Measurements from ENCODE around the gene FATE1. TPM values are rescaled to one million over a fixed set of nuclear protein-coding genes. Genes with fewer than 3 reads are reported as not detected.

Gene FATE1
- total and polyA plus RNA-seq, 10 donors: 0.06 TPM; not detected in 9

DNA sequence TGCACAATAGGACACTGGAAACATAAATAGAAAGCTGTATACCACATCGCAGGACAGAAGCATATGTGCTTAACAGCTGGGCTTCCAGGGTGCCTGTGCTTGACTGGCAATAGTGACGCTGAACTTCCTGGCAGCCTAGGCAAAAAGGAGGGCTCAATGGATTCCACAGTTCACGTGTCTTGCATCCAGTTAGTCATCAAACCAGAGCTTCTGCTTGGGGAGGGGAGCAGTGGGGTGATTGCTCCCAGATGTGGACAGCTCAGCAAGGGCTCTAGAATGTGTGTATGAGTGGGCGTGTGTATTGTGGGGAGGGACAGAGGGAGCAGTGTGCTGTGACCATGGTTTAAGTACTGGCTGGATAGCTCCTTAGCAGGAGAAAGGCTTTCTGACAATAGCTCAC is 18.3 kb upstream of the FATE1 start:
- Histone ChIP-seq H3K36me3 (no peaks in the 10 kb centered on the region), H3K9me3 (no peaks in the 10 kb centered on the region), H3K27ac (no peak overlapping the region), H3K4me1 (no peaks in the 10 kb centered on the region), H3K4me3 (no peak overlapping the region), H3K27me3 (replicated peaks in 1 of 7) (peaks cover 0 to 20% (median 11%) of the 10 kb centered on the region in 7 donors)
- TF ChIP-seq POLR2A (IDR thresholded peaks at IDR 0.05) (no peak), POLR2AphosphoS5 (IDR thresholded peaks at IDR 0.05) (no peak)
- TF ChIP-seq, protein P1, sequence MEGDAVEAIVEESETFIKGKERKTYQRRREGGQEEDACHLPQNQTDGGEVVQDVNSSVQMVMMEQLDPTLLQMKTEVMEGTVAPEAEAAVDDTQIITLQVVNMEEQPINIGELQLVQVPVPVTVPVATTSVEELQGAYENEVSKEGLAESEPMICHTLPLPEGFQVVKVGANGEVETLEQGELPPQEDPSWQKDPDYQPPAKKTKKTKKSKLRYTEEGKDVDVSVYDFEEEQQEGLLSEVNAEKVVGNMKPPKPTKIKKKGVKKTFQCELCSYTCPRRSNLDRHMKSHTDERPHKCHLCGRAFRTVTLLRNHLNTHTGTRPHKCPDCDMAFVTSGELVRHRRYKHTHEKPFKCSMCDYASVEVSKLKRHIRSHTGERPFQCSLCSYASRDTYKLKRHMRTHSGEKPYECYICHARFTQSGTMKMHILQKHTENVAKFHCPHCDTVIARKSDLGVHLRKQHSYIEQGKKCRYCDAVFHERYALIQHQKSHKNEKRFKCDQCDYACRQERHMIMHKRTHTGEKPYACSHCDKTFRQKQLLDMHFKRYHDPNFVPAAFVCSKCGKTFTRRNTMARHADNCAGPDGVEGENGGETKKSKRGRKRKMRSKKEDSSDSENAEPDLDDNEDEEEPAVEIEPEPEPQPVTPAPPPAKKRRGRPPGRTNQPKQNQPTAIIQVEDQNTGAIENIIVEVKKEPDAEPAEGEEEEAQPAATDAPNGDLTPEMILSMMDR (IDR thresholded peaks at IDR 0.05 in 8 of 11, conservative IDR thresholded peaks at IDR 0.05 in 3 of 11): no peak
- no peak for DNase-seq
- intact Hi-C loops (cut with DNase I; ENCODE audit: low total_unique reads): no loop called here
- WGBS, 5 donors: 49 to 95% (median 75%) methylated on average over 2 to 4 of the region's 4 CpGs

GRCh38 chrX:151698485-151698884 is 17.4 kb upstream of the FATE1 start:
- Histone ChIP-seq H3K27me3 (replicated peaks in 1 of 7) (peaks cover 0 to 20% (median 11%) of the 10 kb centered on the region in 7 donors), H3K9me3 (no peaks in the 10 kb centered on the region), H3K4me3 (no peak overlapping the region), H3K36me3 (no peaks in the 10 kb centered on the region), H3K27ac (no peak overlapping the region), H3K4me1 (no peaks in the 10 kb centered on the region)
- 64 to 92% (median 74%) methylated on average over 5 to 6 of the region's 6 CpGs for WGBS, 5 donors
- TF ChIP-seq POLR2AphosphoS5 (IDR thresholded peaks at IDR 0.05) (no peak), POLR2A (IDR thresholded peaks at IDR 0.05) (no peak)
- TF ChIP-seq, protein P1 (IDR thresholded peaks at IDR 0.05 in 8 of 11, conservative IDR thresholded peaks at IDR 0.05 in 3 of 11): no peak
- intact Hi-C loops (cut with DNase I; ENCODE audit: low total_unique reads): no loop called here
- DNase-seq: no peak

DNA sequence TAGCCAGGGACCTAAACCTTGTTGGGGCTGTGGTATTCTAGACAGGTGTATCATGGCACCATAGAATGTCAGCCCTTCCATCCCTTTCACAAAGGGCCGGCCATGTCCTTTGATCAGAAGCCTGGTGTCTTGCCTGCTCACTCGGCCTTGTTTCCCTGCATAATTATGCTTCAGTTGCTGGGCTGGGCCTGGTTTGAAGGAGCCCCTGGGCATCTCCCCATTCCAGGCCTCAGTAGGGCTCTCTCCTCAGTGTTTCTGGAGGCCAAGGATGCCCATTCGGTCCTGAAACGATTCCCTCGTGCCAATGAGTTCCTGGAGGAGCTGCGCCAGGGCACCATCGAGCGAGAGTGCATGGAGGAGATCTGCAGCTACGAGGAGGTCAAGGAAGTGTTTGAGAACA is 16.1 kb upstream of the FATE1 start:
- WGBS, 5 donors: 76 to 95% (median 89%) methylated on average over 2 to 9 of the region's 9 CpGs
- intact Hi-C loops (cut with DNase I; ENCODE audit: low total_unique reads): no loop called here
- TF ChIP-seq POLR2A (IDR thresholded peaks at IDR 0.05) (no peak), POLR2AphosphoS5 (IDR thresholded peaks at IDR 0.05) (no peak)
- TF ChIP-seq, protein P1 (IDR thresholded peaks at IDR 0.05 in 8 of 11, conservative IDR thresholded peaks at IDR 0.05 in 3 of 11): no peak
- Histone ChIP-seq H3K27ac (no peak overlapping the region), H3K4me3 (no peak overlapping the region), H3K27me3 (replicated peaks in 1 of 7) (peaks cover 0 to 15% (median 6%) of the 10 kb centered on the region in 7 donors), H3K9me3 (no peaks in the 10 kb centered on the region), H3K4me1 (no peaks in the 10 kb centered on the region), H3K36me3 (no peaks in the 10 kb centered on the region)
- DNase-seq: no peak

DNA sequence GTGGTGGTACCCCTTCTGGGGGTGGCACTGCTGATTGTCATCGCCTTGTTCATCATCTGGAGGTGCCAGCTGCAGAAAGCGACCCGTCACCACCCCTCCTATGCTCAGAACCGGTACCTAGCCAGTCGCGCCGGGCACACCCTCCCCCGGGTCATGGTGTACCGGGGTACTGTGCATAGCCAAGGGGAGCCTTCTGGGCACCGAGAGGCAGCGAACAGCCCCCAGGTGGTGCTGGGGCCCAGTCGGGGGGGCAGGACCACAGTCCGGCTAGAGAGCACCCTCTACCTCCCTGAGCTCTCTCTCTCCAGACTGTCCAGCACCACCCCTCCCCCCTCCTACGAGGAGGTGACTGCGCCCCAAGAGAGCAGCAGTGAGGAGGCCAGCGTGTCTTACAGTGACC is 15.3 kb upstream of the FATE1 start:
- H3K27ac ChIP-seq: no peak overlapping the region
- no peaks in the 10 kb centered on the region for H3K9me3 ChIP-seq
- DNase-seq: no peak
- 86 to 94% (median 88%) methylated on average over 5 to 16 of the region's 16 CpGs for WGBS, 5 donors
- H3K4me1 ChIP-seq: no peaks in the 10 kb centered on the region
- intact Hi-C loops (cut with DNase I; ENCODE audit: low total_unique reads): no loop called here
- peaks cover 0 to 6% (median 0%) of the 10 kb centered on the region in 7 donors for H3K27me3 ChIP-seq (replicated peaks in 1 of 7)
- no peak overlapping the region for H3K4me3 ChIP-seq
- no peaks in the 10 kb centered on the region for H3K36me3 ChIP-seq
- TF ChIP-seq POLR2AphosphoS5 (IDR thresholded peaks at IDR 0.05): no peak
- TF ChIP-seq, protein P1 (IDR thresholded peaks at IDR 0.05 in 8 of 11, conservative IDR thresholded peaks at IDR 0.05 in 3 of 11): no peak
- TF ChIP-seq POLR2A (IDR thresholded peaks at IDR 0.05): no peak

Data from spleen (tissue), 11 donors.